Measurements from ENCODE around the gene MAGI2. TPM values are rescaled to one million over a fixed set of nuclear protein-coding genes. Genes with fewer than 3 reads are reported as not detected.

The MAGI2 gene
- polyA plus RNA-seq, 3 donors: 0.03 to 0.11 TPM; not detected in 1

DNA sequence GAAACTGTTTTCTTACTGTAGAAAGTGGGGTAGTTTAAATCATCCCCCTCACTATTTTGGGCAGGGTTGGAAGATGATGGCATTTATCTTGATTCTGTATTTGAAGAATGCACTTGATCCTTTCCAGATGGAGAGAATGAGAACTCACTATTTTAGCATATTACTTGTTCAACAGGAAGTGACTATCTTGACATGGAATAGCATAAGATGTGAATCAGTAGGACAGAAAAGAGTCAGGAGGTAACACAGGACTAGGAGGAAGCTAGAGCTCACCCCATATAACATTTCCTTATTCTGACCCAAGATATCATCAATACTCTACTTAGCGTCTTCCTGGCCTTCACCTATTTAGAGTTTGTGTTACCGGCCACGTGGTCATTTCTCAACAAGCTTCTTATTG is 1254.7 kb downstream of the MAGI2 start:
- Mint-ChIP-seq H3K36me3 (no peaks in the 10 kb centered on the region), H3K4me3 (no peak overlapping the region), H3K9me3 (peaks cover 0 to 3% (median 0%) of the 10 kb centered on the region in 7 donors), H3K4me1 (no peaks in the 10 kb centered on the region), H3K27ac (no peak overlapping the region), H3K27me3 (ENCODE audit: low read depth in 3 of 3) (peaks cover 0 to 2% (median 0%) of the 10 kb centered on the region in 3 donors)
- no peaks in the 10 kb centered on the region for H3K79me2 ChIP-seq (ENCODE audit: insufficient read depth, low read length)
- H3K36me3 ChIP-seq (replicated peaks in 1 of 2; ENCODE audit: control insufficient read depth in 1 of 2, insufficient read depth in 2 of 2, low read length in 2 of 2): no peaks in the 10 kb centered on the region
- no peaks in the 10 kb centered on the region for H3K4me1 ChIP-seq (ENCODE audit: control insufficient read depth in 1 of 2, insufficient read depth in 2 of 2, low read length in 2 of 2)
- TF ChIP-seq, protein P1, sequence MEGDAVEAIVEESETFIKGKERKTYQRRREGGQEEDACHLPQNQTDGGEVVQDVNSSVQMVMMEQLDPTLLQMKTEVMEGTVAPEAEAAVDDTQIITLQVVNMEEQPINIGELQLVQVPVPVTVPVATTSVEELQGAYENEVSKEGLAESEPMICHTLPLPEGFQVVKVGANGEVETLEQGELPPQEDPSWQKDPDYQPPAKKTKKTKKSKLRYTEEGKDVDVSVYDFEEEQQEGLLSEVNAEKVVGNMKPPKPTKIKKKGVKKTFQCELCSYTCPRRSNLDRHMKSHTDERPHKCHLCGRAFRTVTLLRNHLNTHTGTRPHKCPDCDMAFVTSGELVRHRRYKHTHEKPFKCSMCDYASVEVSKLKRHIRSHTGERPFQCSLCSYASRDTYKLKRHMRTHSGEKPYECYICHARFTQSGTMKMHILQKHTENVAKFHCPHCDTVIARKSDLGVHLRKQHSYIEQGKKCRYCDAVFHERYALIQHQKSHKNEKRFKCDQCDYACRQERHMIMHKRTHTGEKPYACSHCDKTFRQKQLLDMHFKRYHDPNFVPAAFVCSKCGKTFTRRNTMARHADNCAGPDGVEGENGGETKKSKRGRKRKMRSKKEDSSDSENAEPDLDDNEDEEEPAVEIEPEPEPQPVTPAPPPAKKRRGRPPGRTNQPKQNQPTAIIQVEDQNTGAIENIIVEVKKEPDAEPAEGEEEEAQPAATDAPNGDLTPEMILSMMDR (IDR thresholded peaks at IDR 0.05): no peak
- DNase-seq: no peak
- no peak overlapping the region for H2AFZ ChIP-seq (ENCODE audit: insufficient read depth, low read depth, low read length, poor library complexity, severe bottlenecking)
- H3K9me3 ChIP-seq (replicated peaks in 1 of 2; ENCODE audit: control insufficient read depth in 1 of 2, insufficient read depth in 1 of 2, low read length in 2 of 2): peaks cover 0 to 4% of the 10 kb centered on the region in 2 donors
- H4K20me1 ChIP-seq (ENCODE audit: insufficient read depth, low read length): no peaks in the 10 kb centered on the region
- WGBS (ENCODE audit: insufficient coverage): no CpG with 5 or more reads among the region's 3 CpGs
- H3K27ac ChIP-seq (ENCODE audit: low read depth in 1 of 2, low read length in 2 of 2): no peak overlapping the region
- intact Hi-C loops (cut with micrococcal nuclease): no loop called here
- H3K9ac ChIP-seq (ENCODE audit: insufficient read depth, low read length, poor library complexity, severe bottlenecking): no peak overlapping the region
- H3K4me2 ChIP-seq (replicated peaks; ENCODE audit: extremely low read depth, low read length, poor library complexity, severe bottlenecking): no peak overlapping the region
- no peaks in the 10 kb centered on the region for H3K27me3 ChIP-seq (ENCODE audit: control insufficient read depth in 2 of 2, insufficient read depth in 2 of 2, low read length in 2 of 2)
- H3K4me3 ChIP-seq (replicated peaks in 1 of 3; ENCODE audit: low read depth in 2 of 3, low read length in 3 of 3): no peak overlapping the region

DNA sequence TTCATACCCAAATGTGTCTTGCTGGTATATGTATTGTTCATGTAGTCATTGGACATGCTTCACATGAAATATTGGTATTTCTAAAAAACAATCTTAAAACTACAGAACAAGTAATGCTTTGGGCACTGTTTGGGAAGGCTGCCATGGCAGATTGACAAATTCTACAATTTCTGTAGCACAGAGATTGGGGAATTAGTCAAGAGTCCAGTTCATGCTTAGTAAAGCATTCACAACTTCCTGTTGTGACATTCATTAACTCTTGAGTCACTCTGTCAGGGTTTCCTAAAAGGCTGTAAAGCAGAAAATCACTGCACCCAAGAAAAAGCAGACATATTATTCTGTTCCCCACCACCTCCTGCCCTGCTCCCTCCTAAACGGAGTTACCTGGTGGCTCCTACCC is 1256.0 kb downstream of the MAGI2 start:
- intact Hi-C loops (cut with micrococcal nuclease): no loop called here
- Histone ChIP-seq H3K4me1 (ENCODE audit: control insufficient read depth in 1 of 2, insufficient read depth in 2 of 2, low read length in 2 of 2) (no peaks in the 10 kb centered on the region), H3K4me2 (replicated peaks; ENCODE audit: extremely low read depth, low read length, poor library complexity, severe bottlenecking) (no peak overlapping the region), H3K9me3 (replicated peaks in 1 of 2; ENCODE audit: control insufficient read depth in 1 of 2, insufficient read depth in 1 of 2, low read length in 2 of 2) (peaks cover 0 to 4% of the 10 kb centered on the region in 2 donors), H4K20me1 (ENCODE audit: insufficient read depth, low read length) (no peaks in the 10 kb centered on the region), H3K4me3 (replicated peaks in 1 of 3; ENCODE audit: low read depth in 2 of 3, low read length in 3 of 3) (no peak overlapping the region), H3K9ac (ENCODE audit: insufficient read depth, low read length, poor library complexity, severe bottlenecking) (no peak overlapping the region), H3K36me3 (replicated peaks in 1 of 2; ENCODE audit: control insufficient read depth in 1 of 2, insufficient read depth in 2 of 2, low read length in 2 of 2) (no peaks in the 10 kb centered on the region), H3K79me2 (ENCODE audit: insufficient read depth, low read length) (no peaks in the 10 kb centered on the region), H3K27ac (ENCODE audit: low read depth in 1 of 2, low read length in 2 of 2) (no peak overlapping the region), H2AFZ (ENCODE audit: insufficient read depth, low read depth, low read length, poor library complexity, severe bottlenecking) (no peak overlapping the region), H3K27me3 (ENCODE audit: control insufficient read depth in 2 of 2, insufficient read depth in 2 of 2, low read length in 2 of 2) (no peaks in the 10 kb centered on the region)
- DNase-seq: no peak
- TF ChIP-seq, protein P1 (IDR thresholded peaks at IDR 0.05): no peak
- Mint-ChIP-seq H3K4me1 (no peaks in the 10 kb centered on the region), H3K27ac (no peak overlapping the region), H3K9me3 (peaks cover 0 to 6% (median 2%) of the 10 kb centered on the region in 7 donors), H3K27me3 (ENCODE audit: low read depth in 3 of 3) (peaks cover 0 to 2% (median 0%) of the 10 kb centered on the region in 3 donors), H3K36me3 (no peaks in the 10 kb centered on the region), H3K4me3 (no peak overlapping the region)
- WGBS (ENCODE audit: insufficient coverage): 89% methylated on average over 1 of the region's 1 CpG

Measured in CD14-positive monocyte (primary cell).